ENCODE data around the gene HAO2.

DNA sequence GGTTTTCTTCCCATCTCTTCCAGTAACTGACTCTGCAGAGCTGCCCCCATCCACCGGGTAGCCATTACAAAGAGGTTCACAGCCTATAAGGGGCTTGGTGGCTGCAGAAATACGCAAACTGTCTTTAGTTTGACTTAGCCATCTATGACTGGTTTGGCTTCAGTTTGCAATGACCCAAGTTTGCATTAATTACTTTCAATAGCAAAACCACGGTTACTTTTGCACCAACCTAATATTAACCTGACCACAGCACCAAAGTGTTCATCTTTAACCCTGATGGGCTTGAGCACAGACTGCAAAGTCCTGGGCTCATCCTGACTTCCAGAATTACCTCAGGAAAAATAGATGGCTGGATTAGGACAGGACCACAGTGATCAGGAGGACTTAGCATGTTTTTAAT, 2.2 kb upstream of the HAO2 start:
- TF ChIP-seq, protein P1, sequence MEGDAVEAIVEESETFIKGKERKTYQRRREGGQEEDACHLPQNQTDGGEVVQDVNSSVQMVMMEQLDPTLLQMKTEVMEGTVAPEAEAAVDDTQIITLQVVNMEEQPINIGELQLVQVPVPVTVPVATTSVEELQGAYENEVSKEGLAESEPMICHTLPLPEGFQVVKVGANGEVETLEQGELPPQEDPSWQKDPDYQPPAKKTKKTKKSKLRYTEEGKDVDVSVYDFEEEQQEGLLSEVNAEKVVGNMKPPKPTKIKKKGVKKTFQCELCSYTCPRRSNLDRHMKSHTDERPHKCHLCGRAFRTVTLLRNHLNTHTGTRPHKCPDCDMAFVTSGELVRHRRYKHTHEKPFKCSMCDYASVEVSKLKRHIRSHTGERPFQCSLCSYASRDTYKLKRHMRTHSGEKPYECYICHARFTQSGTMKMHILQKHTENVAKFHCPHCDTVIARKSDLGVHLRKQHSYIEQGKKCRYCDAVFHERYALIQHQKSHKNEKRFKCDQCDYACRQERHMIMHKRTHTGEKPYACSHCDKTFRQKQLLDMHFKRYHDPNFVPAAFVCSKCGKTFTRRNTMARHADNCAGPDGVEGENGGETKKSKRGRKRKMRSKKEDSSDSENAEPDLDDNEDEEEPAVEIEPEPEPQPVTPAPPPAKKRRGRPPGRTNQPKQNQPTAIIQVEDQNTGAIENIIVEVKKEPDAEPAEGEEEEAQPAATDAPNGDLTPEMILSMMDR (IDR thresholded peaks at IDR 0.05) = no peak
- TF ChIP-seq POLR2A (IDR thresholded peaks at IDR 0.05) = no peak

Measured in lower leg skin (tissue), 3 donors.